K562 treated with DMSO at 1 percent for 4 hours (cell line): ENCODE data around the gene CLSTN1. TPM values are rescaled to one million over a fixed set of nuclear protein-coding genes. Genes with fewer than 3 reads are reported as not detected.

Source experiments
- total RNA-seq: library from RNA; unstranded; fragments of 300-600 nt; gene quantifications from 2 replicates; pipeline ENCODE4 v1.2.3, GENCODE V29; 2022; ENCODE audit not compliant: insufficient read depth

Gene CLSTN1
- 52.1 and 56.7 TPM in 2 replicates for total RNA-seq

DNA sequence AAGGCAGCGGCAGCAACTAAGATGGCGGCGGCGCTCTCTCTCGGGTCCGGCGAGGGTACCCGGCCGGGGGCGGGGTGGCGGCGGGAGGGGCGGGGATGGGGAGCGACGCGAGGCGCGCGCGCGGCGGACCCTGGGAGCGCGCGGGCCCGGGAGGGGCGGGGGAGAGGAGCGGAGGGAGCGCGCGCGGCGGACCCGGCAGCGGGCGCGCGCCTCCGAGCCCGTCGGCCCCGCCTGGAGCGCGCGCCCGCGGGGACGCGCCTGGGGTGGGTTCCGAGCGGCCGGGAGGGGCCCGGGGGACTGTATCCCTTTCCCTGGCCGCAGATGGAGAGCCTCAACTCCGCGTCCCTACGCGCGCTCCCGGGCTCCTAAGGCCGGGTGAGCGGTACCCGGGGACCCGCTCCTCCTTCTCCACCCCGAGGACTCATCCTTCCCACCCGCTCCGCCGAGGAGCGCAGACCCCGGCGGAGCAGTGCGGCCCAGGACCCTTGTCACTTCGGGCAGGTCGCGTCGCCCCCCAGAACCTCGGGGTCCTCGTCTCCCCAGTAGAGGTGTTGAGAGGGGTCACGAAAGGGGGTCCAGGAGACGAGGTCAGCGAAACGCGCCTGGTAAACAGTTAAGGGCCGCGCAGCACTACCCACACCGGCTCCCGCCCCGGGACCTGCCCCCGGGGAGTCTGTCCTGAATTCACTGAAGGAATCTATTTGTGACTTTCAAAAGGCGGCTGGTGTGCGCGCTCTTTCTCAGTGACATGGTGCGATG, at the start of gene CLSTN1:
TSS of gene CLSTN1 (minus strand) at position 23 of the 759 bp plus-strand sequence. CDS start 232 bp downstream, outside the sequence.

Other genes with a start within 250 kb of the CLSTN1 start
- gene TMEM201, start 235.1 kb downstream of the CLSTN1 start, total RNA-seq = 12.7 and 17.8 TPM in 2 replicates
- gene PIK3CD, start 172.2 kb downstream of the CLSTN1 start, total RNA-seq = 24.6 and 31.1 TPM in 2 replicates
- gene CTNNBIP1, start 86.3 kb upstream of the CLSTN1 start, total RNA-seq = 59.1 and 60.3 TPM in 2 replicates
- gene LZIC, start 119.4 kb upstream of the CLSTN1 start, total RNA-seq = 21.3 and 25.5 TPM in 2 replicates
- gene NMNAT1, start 119.5 kb upstream of the CLSTN1 start, total RNA-seq = 9.4 and 12.5 TPM in 2 replicates
- gene RBP7, start 173.3 kb upstream of the CLSTN1 start, total RNA-seq = not detected in 2 replicates
- 45.5 and 54.4 TPM in 2 replicates for gene UBE4B, start 209.0 kb upstream of the CLSTN1 start, total RNA-seq